ENCODE data around the gene SEPTIN11.

DNA sequence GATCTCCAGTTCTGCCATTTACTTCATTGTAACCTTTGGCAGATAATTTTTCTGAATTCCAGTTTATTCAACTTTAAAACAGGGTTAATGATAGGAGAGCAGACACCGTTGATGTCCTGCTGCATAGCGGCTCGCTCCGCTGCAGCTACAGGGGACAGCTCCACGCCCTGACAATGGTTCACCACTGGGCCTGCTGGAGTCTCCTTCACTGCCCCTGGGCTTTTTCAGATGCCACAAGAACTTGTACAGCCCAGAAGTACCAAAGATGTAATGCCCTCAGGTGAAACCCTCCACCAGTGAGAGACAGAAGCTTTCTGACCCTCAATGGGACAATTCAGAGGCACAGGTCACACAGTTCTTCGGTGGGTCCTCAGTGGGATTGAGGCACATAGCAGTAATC, 22.7 kb upstream of the SEPTIN11 start:
- TF ChIP-seq, protein P1, sequence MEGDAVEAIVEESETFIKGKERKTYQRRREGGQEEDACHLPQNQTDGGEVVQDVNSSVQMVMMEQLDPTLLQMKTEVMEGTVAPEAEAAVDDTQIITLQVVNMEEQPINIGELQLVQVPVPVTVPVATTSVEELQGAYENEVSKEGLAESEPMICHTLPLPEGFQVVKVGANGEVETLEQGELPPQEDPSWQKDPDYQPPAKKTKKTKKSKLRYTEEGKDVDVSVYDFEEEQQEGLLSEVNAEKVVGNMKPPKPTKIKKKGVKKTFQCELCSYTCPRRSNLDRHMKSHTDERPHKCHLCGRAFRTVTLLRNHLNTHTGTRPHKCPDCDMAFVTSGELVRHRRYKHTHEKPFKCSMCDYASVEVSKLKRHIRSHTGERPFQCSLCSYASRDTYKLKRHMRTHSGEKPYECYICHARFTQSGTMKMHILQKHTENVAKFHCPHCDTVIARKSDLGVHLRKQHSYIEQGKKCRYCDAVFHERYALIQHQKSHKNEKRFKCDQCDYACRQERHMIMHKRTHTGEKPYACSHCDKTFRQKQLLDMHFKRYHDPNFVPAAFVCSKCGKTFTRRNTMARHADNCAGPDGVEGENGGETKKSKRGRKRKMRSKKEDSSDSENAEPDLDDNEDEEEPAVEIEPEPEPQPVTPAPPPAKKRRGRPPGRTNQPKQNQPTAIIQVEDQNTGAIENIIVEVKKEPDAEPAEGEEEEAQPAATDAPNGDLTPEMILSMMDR (IDR thresholded peaks at IDR 0.05), result no peak
- no peak for TF ChIP-seq POLR2AphosphoS5 (IDR thresholded peaks at IDR 0.05; ENCODE audit: insufficient read depth in 1 of 2, low read depth in 1 of 2)
